Measurements from ENCODE around the gene PATL1.
"Not testable (repeated sequence)": the region's sequence is repeated elsewhere in the genome, so short reads cannot be mapped to it uniquely, and the experiment has no call there.

PATL1 gene

GRCh38 chr11:59668950-59669610, at the start of gene PATL1:
PATL1 (minus strand) TSS chr11:59669037; CDS start chr11:59668895, 142 bp downstream.
- DNase-seq (ENCODE audit: low spot score) = peak; percentile 99

GRCh38 chr11:59716051-59716450, 47.2 kb upstream of the PATL1 start:
- no peak for DNase-seq (ENCODE audit: low spot score)

- DNase-seq (ENCODE audit: low spot score) = no peak
Observed at GRCh38 chr11:59713745-59714144, 44.9 kb upstream of the PATL1 start, which contains the start of gene OR10V1. OR10V1 (minus strand) TSS chr11:59713845; CDS start chr11:59713845, 0 bp downstream.

- no peak for DNase-seq (ENCODE audit: low spot score)
Observed at GRCh38 chr11:59710136-59710847, 41.5 kb upstream of the PATL1 start.

DNA sequence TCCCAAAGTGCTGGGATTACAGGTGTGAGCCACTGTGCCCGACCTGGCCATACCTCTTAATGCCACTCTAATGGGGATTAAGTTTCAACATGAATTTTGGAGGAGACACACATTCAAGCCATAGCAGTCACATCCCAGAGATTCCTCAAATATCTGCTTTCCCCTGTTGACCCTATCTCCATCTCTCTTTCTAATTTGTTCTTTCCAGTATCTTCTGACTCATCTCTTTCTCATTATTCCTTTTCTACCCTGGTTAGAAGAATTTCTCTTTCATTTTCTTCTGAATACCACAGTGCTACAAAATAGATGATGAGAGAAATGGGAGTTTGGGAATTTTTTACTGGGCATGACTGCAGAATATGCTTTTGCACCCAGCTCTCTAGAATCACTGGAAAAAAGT, 39.7 kb upstream of the PATL1 start:
- peak; percentile 16 for DNase-seq (ENCODE audit: low spot score)

DNA sequence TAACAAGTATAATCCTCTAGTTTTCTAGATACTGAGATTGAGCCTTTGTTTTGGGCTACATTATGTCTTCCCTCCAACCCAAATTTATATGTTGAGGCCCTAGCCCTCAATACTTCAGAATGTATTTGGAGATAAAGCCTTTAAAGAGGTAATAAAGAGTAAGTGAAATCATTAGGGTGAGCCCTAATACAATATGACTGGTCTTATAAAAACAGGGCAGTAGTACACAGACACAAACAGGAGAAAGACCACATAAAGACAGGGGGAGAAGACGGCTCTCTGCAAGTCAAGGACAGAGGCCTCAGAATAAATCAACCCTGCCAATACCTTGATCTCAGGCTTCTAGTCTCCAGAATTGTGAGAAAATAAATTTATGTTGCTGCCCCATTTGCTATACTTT, 38.5 kb upstream of the PATL1 start:
- DNase-seq (ENCODE audit: low spot score) = no peak

- peak; percentile 52 for DNase-seq (ENCODE audit: low spot score)
Observed at GRCh38 chr11:59706518-59707285, 37.9 kb upstream of the PATL1 start.

DNA sequence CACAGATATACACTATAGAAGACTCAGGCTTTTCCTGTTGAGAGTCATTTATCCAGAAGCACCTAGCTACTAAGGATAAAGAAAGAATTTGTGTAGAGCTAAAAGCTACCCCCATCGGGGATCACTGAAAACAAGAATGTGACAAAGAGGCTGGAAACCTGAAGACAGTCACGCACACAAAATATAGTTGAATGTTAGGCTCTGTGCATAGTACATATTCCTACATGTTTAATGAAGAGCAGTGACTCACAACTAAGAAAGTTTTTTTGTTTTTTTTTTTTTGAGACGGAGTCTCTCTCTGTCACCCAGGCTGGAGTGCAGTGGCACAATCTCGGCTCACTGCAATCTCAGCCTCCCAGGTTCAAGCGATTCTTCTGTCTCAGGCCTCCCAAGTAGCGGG, 36.5 kb upstream of the PATL1 start:
- DNase-seq (ENCODE audit: low spot score) = no peak

- not testable (repeated sequence) for DNase-seq (ENCODE audit: low spot score)
Observed at GRCh38 chr11:59703515-59703914, 34.7 kb upstream of the PATL1 start.

DNA sequence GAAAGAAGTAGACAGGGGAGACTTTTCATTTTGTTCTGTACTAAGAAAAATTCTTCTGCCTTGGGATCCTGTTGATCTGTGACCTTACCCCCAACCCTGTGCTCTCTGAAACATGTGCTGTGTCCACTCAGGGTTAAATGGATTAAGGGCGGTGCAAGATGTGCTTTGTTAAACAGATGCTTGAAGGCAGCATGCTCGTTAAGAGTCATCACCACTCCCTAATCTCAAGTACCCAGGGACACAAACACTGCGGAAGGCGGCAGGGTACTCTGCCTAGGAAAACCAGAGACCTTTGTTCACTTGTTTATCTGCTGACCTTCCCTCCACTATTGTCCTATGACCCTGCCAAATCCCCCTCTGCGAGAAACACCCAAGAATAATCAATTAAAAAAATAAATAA, 31.3 kb upstream of the PATL1 start:
- DNase-seq (ENCODE audit: low spot score) = not testable (repeated sequence)

- no peak for DNase-seq (ENCODE audit: low spot score)
Observed at GRCh38 chr11:59698506-59698905, 29.7 kb upstream of the PATL1 start.

DNA sequence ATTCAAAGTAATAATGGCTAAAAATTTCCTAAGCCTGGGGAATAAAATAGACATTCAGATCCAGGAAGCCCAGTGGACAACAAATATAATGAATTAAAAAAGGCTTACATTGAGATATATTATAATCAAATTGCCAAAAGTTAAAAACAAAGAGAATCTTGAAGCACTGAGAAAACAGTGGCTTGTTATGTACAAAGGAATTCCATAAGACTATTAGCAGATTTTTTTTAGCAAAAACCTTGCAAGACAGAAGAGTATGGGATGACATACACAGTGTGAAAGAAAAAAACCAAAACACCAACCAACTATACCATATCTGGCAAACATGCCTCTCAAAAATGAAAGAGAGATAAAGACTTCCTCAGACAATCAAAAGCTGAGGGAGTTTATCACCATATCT, 24.1 kb upstream of the PATL1 start:
- no peak for DNase-seq (ENCODE audit: low spot score)

DNA sequence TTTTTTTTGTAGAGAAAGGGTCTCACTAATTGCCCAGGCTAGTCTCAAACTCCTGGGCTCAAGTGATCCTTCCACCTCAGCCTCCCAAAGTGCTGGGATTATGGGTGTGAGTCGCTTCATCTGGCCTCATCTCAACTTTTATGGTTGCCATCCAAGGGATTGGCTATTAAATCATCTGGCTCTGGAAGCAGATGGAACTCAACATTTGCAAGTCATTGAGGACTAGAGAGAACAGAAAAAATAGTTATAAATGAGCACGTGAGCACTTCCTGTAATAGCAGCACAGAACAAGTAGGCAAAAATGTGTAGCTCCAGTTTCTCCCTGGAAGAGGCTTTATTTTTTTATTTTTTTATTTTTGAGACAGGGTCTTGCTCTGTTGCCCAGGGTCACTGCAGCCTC, 22.3 kb upstream of the PATL1 start:
- DNase-seq (ENCODE audit: low spot score) = no peak

GRCh38 chr11:59689015-59689414, 20.2 kb upstream of the PATL1 start:
- DNase-seq (ENCODE audit: low spot score) = no peak

DNA sequence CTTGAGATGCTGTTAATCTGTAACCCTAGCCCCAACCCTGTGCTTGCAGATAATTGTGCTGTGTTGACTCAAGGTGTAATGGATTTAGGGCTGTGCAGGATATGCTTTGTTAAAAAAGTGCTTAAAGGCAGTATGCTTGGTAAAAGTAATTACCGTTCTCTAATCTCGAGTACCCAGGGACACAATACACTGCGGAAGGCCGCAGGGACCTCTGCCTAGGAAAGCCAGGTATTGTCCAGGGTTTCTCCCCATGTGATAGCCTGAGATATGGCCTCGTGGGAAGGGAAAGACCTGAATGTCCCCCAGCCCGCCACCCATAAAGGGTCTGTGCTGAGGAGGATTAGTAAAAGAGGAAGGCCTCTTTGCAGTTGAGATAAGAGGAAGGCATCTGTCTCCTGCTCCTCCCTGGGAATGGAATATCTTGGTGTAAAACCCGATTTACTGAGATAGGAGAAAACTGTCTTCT, 12.5 kb upstream of the PATL1 start:
- not testable (repeated sequence) for DNase-seq (ENCODE audit: low spot score)

DNA sequence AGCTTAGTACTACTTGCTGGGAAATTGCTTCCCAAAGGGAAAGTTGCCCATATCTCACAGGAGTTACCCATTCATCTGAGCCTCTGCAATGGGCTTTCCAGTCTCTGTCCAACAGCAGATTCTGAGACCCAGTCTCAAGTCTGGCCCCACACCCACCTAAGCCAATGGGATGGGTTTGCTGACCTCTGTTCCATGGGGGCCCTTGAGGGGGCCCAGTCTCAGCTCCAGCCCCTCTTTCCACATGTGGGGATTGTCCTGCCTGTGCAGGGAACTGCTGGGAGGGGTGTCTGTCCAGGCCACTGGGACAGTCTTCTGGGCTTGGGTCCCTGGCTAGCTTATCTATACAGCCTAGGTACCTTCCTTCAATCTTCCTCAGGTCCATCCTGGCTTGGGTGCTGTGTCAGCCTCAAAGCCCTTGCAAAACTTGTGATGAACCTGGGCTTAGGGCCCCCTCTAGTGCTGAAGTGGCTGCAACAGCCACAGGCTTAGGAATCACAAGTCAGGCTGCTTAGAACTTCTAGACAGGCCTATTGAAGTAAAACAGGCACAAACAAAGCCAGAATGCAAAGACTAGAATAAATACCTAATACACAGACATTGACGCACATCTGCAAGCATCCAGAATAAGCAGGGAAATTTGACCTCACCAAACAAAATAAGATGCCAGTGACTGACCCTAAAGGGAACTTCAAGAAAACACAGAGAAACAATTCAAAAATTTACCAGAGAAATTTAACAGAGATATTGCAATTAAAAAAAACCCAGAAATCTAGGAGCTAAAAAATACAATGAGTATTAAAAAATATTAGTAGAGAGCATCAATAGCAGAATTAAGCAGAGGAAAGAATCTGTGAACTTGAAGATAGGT, 11.7 kb upstream of the PATL1 start:
- peak; percentile 74 for DNase-seq (ENCODE audit: low spot score)

- DNase-seq (ENCODE audit: low spot score) = no peak
Observed at GRCh38 chr11:59679347-59679746, 10.5 kb upstream of the PATL1 start.

DNA sequence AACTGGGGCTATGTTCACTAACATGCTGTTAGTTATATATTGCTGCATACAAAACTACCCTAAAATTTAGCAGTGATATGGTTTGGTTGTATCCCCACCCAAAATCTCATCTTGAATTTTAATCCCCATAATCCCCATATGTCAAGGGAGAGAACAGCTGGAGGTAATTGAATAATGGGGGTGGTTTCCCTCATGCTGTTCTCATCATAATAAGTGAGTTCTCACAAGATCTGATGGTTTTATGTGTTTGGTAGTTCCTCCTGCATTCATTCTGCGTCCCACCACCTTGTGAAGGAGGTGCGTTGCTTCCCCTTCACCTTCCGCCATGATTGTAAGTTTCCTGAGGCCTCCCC, 10.0 kb upstream of the PATL1 start:
- DNase-seq (ENCODE audit: low spot score) = no peak

DNA sequence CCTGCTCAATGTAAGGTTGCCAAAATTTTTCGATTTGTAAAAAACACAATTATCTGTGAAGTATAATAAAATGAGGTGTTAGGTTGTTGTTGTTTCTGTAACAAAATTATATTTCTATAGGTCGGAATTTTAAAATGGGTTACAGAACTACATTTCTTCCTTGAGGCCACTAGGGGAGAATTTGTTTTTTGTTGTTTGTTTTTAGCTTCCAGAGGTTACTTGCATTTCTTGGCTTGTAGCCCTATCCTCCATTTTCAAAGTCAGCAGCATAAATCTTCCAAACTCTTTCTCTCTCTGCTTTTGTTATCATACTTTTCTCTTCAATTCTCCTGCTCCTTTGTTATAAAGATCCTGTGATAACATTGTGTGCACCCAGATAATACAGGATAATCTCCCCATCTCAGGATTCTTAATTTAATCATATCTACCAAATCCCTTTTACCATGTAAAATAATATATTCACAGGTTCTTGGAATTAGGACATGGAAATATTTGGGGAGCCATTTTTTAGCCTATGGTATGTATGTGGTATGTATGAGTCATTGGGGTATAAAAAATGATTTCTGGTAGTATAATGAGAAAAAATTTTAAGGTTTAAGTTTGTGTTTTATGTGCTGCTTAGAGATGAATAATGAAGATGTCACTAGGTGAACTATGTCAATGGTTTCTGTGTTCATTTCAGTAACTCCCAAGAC, 9.4 kb upstream of the PATL1 start:
- DNase-seq (ENCODE audit: low spot score) = no peak

DNA sequence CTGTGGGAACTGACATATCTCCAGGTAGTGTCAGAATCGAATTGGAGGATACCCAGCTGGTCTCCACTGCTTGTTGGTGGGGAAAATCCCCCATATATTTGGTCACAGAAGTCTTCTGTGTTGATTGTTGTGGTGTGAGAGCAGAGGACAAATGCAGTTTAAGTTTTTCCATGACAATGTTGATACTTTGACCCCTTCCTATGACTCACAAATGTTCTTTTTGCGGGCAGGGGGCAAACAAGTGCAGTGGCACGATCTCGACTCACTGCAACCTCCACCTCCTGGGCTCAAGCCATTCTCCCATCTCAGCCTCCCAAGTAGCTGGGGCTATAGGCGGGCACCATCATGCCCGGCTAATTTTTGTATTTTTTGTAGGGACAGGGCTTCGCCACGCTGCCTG, 7.4 kb upstream of the PATL1 start:
- DNase-seq (ENCODE audit: low spot score) = no peak

DNA sequence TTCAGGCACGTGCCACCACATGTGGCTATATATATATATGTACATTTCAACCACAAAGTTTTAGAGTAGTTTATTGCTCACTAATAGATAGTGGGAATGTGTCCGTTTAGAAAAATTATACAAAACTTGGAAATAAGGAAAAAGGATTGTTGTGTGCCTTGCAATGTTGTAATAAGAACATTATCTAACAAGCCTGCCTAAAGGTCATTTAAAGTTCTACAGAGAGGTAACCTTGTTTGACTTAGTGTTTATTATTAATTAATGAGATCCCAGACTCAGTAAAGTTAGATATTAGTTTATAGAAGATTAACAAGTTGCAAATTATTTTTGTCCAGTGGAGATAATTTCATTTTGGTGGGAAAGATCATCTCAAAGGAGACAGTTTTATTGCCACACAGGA, 5.5 kb upstream of the PATL1 start:
- DNase-seq (ENCODE audit: low spot score) = no peak

Data from AG08396 (cell line).